HG02870 (cell line): ENCODE results near the gene AHDC1.

ENCODE experiments used
- ATAC-seq: cut with Tn5 transposase; IDR thresholded peaks from one replicate; pipeline ENCODE4 v1.9.1; 2021; ENCODE audit warnings: mild to moderate bottlenecking, moderate library complexity; ENCODE audit not compliant: unreplicated experiment

AHDC1 gene

DNA sequence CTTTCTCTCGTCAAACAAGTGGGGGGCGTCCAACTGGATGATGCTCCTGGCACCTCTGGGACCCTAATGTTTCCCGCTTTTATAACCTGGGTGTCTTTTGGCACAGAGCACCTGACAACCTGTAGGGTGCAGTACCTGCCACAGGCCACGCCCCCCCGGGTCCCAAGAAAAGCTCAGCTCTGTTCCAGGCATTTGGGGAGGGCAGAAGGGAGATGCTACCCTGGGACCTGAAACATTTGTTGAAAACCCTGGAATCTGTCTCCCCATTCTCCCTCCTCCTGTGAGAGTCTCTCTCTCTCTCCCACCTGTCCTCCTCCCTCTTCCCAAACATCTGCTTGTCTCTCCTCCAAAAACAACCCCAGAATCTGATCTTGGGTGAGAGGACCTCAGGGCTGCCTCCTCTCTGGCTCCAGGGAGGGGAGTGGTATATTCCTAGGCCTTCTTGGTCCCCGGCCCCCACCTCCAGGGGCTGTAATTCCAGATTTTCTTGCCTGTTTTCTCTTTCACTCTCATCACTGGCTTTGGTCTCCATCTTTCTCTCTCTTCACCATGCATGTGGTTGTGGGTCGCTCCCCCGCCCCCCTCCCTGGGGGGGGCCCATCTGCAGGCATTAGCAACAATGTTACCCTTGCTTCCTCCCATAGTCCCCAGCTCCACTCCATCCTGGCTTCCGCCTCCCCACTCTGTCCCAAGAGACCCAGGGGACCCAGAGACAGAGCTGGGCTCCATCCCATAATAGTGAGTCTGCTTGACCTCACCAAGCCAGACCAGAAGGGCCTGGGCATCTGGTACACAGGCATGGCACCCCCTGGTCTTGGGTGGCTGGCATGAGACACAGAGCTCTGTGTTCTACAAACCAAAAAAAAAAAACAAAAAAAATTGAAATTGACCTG, 4.1 kb downstream of the AHDC1 start:
- ATAC-seq = no peak

- no peak for ATAC-seq
Observed at GRCh38 chr1:27598902-27599528, 4.9 kb downstream of the AHDC1 start.

GRCh38 chr1:27598295-27598687, 5.7 kb downstream of the AHDC1 start:
- no peak for ATAC-seq

- ATAC-seq = no peak
Observed at GRCh38 chr1:27597516-27598294, 6.2 kb downstream of the AHDC1 start.

DNA sequence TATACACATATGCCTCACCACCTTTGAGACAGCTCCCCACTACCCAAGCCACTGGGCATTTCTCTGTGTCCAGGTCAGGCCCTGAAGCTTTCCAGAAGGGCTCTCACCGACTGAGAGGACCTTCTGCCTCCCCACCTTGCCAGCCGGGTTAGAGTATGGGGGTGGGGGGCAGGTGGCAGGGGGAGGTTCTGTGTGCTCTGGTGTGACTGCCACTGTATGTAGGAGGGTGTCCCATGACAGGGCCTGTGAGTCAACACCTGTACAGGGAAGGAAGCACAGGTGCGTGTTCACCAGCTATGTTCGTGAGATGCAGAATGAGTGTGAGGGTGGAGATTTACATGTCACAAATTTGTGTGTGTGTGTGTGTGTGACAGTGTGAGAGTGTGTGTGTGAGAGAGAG, 7.0 kb downstream of the AHDC1 start:
- ATAC-seq = no peak

DNA sequence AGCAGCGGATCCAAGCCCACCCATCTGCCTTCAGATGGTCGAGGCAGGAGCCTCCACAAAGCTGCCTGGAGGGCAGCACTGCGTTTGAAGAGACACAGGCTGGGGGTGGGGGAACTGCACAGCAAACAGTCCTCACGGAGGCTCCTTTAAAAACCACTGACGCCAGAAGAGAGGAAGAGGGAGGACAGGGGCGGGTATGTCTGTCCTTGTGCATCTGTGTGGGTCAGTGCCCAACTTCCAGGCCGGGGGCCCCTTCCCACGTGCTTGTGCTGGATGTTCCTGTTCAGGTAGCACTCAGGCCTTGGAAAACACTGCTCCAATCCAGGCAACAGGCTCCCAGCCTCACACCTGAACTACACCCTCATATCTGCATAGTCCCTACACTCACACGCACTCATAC, 7.7 kb downstream of the AHDC1 start:
- no peak for ATAC-seq

- ATAC-seq = no peak
Observed at GRCh38 chr1:27595597-27595996, 8.3 kb downstream of the AHDC1 start.

GRCh38 chr1:27594564-27595510, 9.1 kb downstream of the AHDC1 start:
- no peak for ATAC-seq

- ATAC-seq = no peak
Observed at GRCh38 chr1:27593678-27594563, 10.0 kb downstream of the AHDC1 start.

GRCh38 chr1:27592931-27593677, 10.8 kb downstream of the AHDC1 start:
- ATAC-seq = no peak

DNA sequence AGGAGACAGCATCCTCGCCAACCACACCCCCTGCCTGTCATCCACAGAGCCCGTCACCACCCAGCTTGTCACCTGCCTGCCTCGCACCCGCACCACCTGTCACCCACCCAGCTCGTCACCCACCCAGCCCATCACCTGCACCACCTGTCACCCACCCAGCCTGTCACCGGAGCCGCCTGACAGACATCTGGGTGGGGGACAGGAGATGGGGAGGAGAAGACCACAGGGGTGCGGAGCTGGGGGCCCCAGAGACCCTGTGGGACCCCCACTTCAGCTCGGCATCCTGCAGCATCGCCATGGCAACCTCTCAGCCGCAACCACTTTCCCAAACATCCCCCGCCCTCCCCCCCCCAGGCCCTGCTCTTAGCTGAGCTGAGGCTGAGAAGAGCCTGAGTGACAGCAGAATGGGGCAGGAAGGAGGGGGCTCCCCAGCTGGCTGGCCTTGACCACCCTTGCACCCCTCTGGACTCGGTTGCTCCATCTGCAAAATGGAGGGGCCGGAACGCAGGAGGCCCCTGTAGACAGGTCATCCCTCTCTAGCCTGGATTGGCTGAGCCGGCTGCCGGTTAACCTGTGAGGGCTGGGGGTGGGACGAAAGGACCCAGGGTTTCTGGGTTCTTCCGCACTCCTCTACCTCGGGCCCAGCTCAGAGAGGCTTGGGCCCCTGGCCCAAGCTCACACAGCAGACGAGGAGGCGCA, 11.6 kb downstream of the AHDC1 start:
- ATAC-seq = no peak

DNA sequence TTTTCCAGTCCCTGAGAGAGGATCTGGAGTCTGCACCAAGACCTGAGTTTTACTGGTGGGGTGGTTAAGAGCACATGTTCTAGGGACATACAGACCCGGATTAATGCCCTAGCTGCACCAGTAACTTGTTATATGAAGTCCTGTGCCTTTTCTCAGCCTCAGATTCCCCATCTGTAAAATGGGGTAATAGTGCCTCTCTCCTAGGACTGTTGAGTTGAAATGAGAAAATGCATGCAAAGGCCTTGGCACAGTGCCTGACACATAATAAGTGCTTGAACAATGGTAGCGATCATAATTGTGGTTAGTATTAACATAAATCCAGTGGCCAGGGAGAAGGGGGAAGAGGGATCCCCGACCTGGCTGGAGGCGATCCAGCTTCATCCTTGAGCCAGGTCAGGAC, 12.3 kb downstream of the AHDC1 start:
- ATAC-seq = no peak

GRCh38 chr1:27590917-27591508, 12.9 kb downstream of the AHDC1 start:
- no peak for ATAC-seq

DNA sequence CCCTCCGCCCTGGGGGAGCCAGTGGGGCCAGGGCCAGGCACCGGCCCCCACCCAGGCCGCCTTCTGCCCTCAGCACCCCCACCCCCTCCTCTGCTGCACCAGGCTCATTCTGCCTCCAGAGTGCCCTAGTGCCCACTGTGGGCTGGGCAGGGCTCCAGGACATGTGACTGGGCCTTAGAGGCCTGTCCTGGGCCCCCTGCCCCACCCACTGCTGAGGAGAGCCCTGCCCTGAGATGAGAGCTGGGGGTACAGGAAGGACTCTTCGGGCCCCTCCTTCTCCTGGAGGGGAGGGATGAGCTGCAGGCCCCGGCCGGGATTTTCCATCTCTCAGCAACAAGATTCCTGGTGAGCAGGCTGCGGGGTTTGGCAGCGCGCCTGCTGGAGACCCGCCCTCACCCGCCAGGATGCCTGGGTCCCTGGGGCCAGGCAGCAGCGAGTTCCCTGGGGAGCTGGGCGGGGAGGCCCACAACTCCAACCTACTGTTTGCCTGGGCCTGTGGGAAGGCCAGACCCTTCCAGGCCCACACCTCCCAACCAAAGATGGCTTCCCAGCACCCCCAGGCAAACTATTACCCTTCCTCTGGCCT, 14.0 kb downstream of the AHDC1 start:
- no peak for ATAC-seq

- ATAC-seq = no peak
Observed at GRCh38 chr1:27589441-27589840, 14.5 kb downstream of the AHDC1 start.

- ATAC-seq = no peak
Observed at GRCh38 chr1:27588256-27589232, 15.4 kb downstream of the AHDC1 start.
